H1 (cell line): ENCODE results near the gene LRRC25. TPM values are rescaled to one million over a fixed set of nuclear protein-coding genes. Genes with fewer than 3 reads are reported as not detected.

Experiments
- CTCF ChIA-PET: fragments of 300-600 bp; sonication (Branson Sonifier 250); formaldehyde crosslinking; loops from one replicate; lab custom pipeline; 2021; ENCODE audit not compliant: partially characterized antibody; lab: Charles Lee
- POLR2A ChIA-PET: fragments of 300-600 bp; sonication (Branson Sonifier 250); formaldehyde crosslinking; loops from one replicate; lab custom pipeline; 2021; ENCODE audit warnings: inconsistent platforms; ENCODE audit not compliant: partially characterized antibody; lab: Charles Lee
- DNase-seq, 2 experiments: peaks; one replicate each; pipeline versions ENCODE4 v3.0.0 to v3.0.0-alpha.2; 2010 to 2022; ENCODE audit warnings: low spot score in 2 of 2, low read depth in 1 of 2, mixed read lengths in 1 of 2
- FAIRE-seq: peaks from 2 replicates; lab custom pipeline; 2011; peaks lifted over from hg19 to GRCh38; lab: Jason Lieb, UNC
- H2AFZ ChIP-seq: 2 replicates; pipeline ENCODE4 v1.8.1; 2012; ENCODE audit warnings: low read length, inconsistent platforms
- H2AK5ac ChIP-seq: 2 replicates; pipeline ENCODE4 v1.6.1; 2013; ENCODE audit warnings: low read depth, low read length
- H2BK120ac ChIP-seq: replicated peaks from 2 replicates; pipeline ENCODE3; 2013; ENCODE audit warnings: low read depth, low read length, inconsistent platforms
- H2BK12ac ChIP-seq: 2 replicates; pipeline ENCODE4 v1.6.1; 2013; ENCODE audit warnings: low read depth, low read length
- H2BK15ac ChIP-seq: 2 replicates; pipeline ENCODE4 v1.6.1; 2013; ENCODE audit warnings: low read length
- H2BK20ac ChIP-seq: 2 replicates; pipeline ENCODE4 v1.6.1; 2013; ENCODE audit warnings: low read length
- H2BK5ac ChIP-seq: 2 replicates; pipeline ENCODE4 v1.6.1; 2013; ENCODE audit warnings: low read depth, low read length
- H3K14ac ChIP-seq: 2 replicates; pipeline ENCODE4 v1.6.1; 2013; ENCODE audit warnings: inconsistent platforms; ENCODE audit not compliant: insufficient read length
- H3K18ac ChIP-seq: 2 replicates; pipeline ENCODE4 v1.6.1; 2013; ENCODE audit warnings: low read length; ENCODE audit errors: extremely low read depth
- H3K23ac ChIP-seq: 2 replicates; pipeline ENCODE4 v1.6.1; 2013; ENCODE audit warnings: inconsistent platforms; ENCODE audit not compliant: insufficient read length
- H3K23me2 ChIP-seq: 2 replicates; pipeline ENCODE4 v1.6.1; 2013; ENCODE audit warnings: low read depth, low read length
- H3K27ac ChIP-seq: 2 replicates; pipeline ENCODE4 v1.6.1; 2011; ENCODE audit warnings: low read depth, low read length, inconsistent platforms
- H3K27me3 ChIP-seq, 4 experiments: replicated peaks in 1 of 4; 1 replicate in 1 of 4; 2 replicates in 3 of 4; pipeline versions ENCODE4 v1.6.1 to v1.8.1; 2011 to 2013; ENCODE audit warnings: low read length in 3 of 4, mild to moderate bottlenecking in 3 of 4, inconsistent platforms in 2 of 4, mixed read lengths in 2 of 4, moderate library complexity in 1 of 4; ENCODE audit not compliant: control insufficient read depth in 3 of 4, insufficient read depth in 3 of 4; ENCODE audit errors: extremely low read depth in 1 of 4
- H3K36me3 ChIP-seq, 4 experiments: 2 replicates each; pipeline versions ENCODE4 v1.6.1 to v1.8.1; 2011 to 2013; ENCODE audit warnings: mild to moderate bottlenecking in 4 of 4, low read length in 3 of 4, moderate library complexity in 2 of 4, control low read depth in 1 of 4, inconsistent platforms in 1 of 4; ENCODE audit not compliant: insufficient read depth in 4 of 4, control insufficient read depth in 2 of 4
- H3K4ac ChIP-seq: replicated peaks from 2 replicates; pipeline ENCODE3; 2013; ENCODE audit warnings: low read length, low read depth, mixed read lengths, inconsistent platforms; ENCODE audit not compliant: insufficient read length
- H3K4me1 ChIP-seq, 4 experiments: replicated peaks in 1 of 4; 1 replicate in 1 of 4; 2 replicates in 3 of 4; pipeline versions ENCODE4 v1.6.1 to v1.8.1; 2011 to 2013; ENCODE audit warnings: low read length in 3 of 4, inconsistent platforms in 2 of 4, mixed read lengths in 1 of 4; ENCODE audit not compliant: insufficient read depth in 4 of 4, control insufficient read depth in 3 of 4
- H3K4me2 ChIP-seq, 2 experiments: 2 replicates each; pipeline versions ENCODE4 v1.6.1 to v1.8.1; 2011 to 2013; ENCODE audit warnings: low read depth in 2 of 2, low read length in 2 of 2, control low read depth in 1 of 2, inconsistent platforms in 1 of 2, mild to moderate bottlenecking in 1 of 2; ENCODE audit not compliant: insufficient read depth in 1 of 2
- H3K4me3 ChIP-seq, 4 experiments: fragments of 200-600, 300-600 bp in 1 of 4; sonication (generic), shearing (Covaris generic), sonication (Bioruptor Twin) in 1 of 4; 2 replicates each; pipeline versions ENCODE4 v1.5.1 to v1.8.1; 2011 to 2016; ENCODE audit warnings: low read length in 4 of 4, low read depth in 3 of 4, control low read depth in 2 of 4, inconsistent platforms in 2 of 4, mild to moderate bottlenecking in 2 of 4, mixed read lengths in 1 of 4, moderate library complexity in 1 of 4; ENCODE audit not compliant: insufficient read depth in 2 of 4; ENCODE audit errors: extremely low read depth in 1 of 4
- H3K56ac ChIP-seq: replicated peaks from 2 replicates; pipeline ENCODE3; 2013; ENCODE audit warnings: low read depth, mild to moderate bottlenecking, mixed read lengths, low read length, inconsistent platforms; ENCODE audit not compliant: insufficient read length
- H3K79me1 ChIP-seq: 2 replicates; pipeline ENCODE4 v1.6.1; 2013; ENCODE audit warnings: low read depth, low read length, control low read depth
- H3K79me2 ChIP-seq, 2 experiments: 2 replicates each; pipeline versions ENCODE4 v1.6.1 to v1.8.1; 2012 to 2013; ENCODE audit warnings: low read length in 2 of 2, mild to moderate bottlenecking in 2 of 2, inconsistent platforms in 1 of 2; ENCODE audit not compliant: insufficient read depth in 2 of 2, control insufficient read depth in 1 of 2
- H3K9ac ChIP-seq, 4 experiments: replicated peaks in 1 of 4; 1 replicate in 1 of 4; 2 replicates in 3 of 4; pipeline versions ENCODE4 v1.6.1 to v1.8.1; 2011 to 2013; ENCODE audit warnings: low read depth in 3 of 4, low read length in 3 of 4, control low read depth in 2 of 4, mild to moderate bottlenecking in 2 of 4, moderate library complexity in 2 of 4, inconsistent platforms in 1 of 4; ENCODE audit errors: extremely low read depth in 1 of 4
- H3K9me3 ChIP-seq, 2 experiments: 2 replicates each; pipeline versions ENCODE4 v1.6.1 to v1.8.1; 2012 to 2013; ENCODE audit warnings: mild to moderate bottlenecking in 2 of 2, moderate library complexity in 2 of 2, control low read depth in 1 of 2, inconsistent platforms in 1 of 2, low read depth in 1 of 2, low read length in 1 of 2, mixed read lengths in 1 of 2; ENCODE audit not compliant: insufficient read depth in 2 of 2
- H4K20me1 ChIP-seq, 2 experiments: replicated peaks in 1 of 2; 2 replicates each; pipeline versions ENCODE3 to v1.8.1; 2011 to 2013; ENCODE audit warnings: inconsistent platforms in 2 of 2, low read length in 2 of 2, mild to moderate bottlenecking in 1 of 2; ENCODE audit not compliant: insufficient read depth in 2 of 2, control insufficient read depth in 1 of 2
- H4K5ac ChIP-seq: 2 replicates; pipeline ENCODE4 v1.6.1; 2013; ENCODE audit warnings: low read length, low read depth, mixed read lengths, inconsistent platforms; ENCODE audit not compliant: insufficient read length
- H4K8ac ChIP-seq: 2 replicates; pipeline ENCODE4 v1.8.0; 2013; ENCODE audit warnings: mild to moderate bottlenecking, moderate library complexity, low read length, inconsistent platforms; ENCODE audit not compliant: insufficient read depth; ENCODE audit errors: extremely low read depth
- H4K91ac ChIP-seq: replicated peaks from 2 replicates; pipeline ENCODE3; 2013; ENCODE audit warnings: low read length, mixed read lengths, inconsistent platforms; ENCODE audit not compliant: insufficient read length
- CHD2 ChIP-seq: IDR thresholded peaks from 2 replicates; pipeline ENCODE4 v1.6.1; 2012; ENCODE audit warnings: low read length, improper control_type of control experiment
- CREB1 ChIP-seq: IDR thresholded peaks from 2 replicates; pipeline ENCODE4 v1.6.1; 2012; ENCODE audit warnings: inconsistent platforms
- CTCF ChIP-seq, 3 experiments: IDR thresholded peaks; 1 replicate in 2 of 3; 2 replicates in 1 of 3; pipeline versions ENCODE4 v1.5.1 to v1.6.1; 2011; ENCODE audit warnings: low read length in 3 of 3, mild to moderate bottlenecking in 3 of 3, inconsistent platforms in 2 of 3, low read depth in 1 of 3, moderate library complexity in 1 of 3; ENCODE audit not compliant: insufficient read depth in 1 of 3; ENCODE audit errors: control extremely low read depth in 1 of 3
- KDM4A ChIP-seq: IDR thresholded peaks from one replicate; pipeline ENCODE4 v1.7.1; 2012; ENCODE audit warnings: low read depth, mild to moderate bottlenecking, moderate library complexity, low read length, inconsistent platforms; ENCODE audit not compliant: severe bottlenecking
- MAFK ChIP-seq: IDR thresholded peaks from 2 replicates; pipeline ENCODE4 v1.6.1; 2012; ENCODE audit warnings: low read depth, mild to moderate bottlenecking, improper control_type of control experiment, low read length
- SP1 ChIP-seq: IDR thresholded peaks from 2 replicates; pipeline ENCODE4 v1.6.1; 2011; ENCODE audit warnings: low read depth, low read length
- USF2 ChIP-seq: IDR thresholded peaks from 2 replicates; pipeline ENCODE4 v1.6.1; 2011; ENCODE audit warnings: low read length, improper control_type of control experiment
- WGBS, 2 experiments: shearing (Covaris generic) in 1 of 2; methylation state at CpG; one replicate each; pipeline versions ENCODE4 v1.1.6 to v1.1.7; 2013 to 2015; ENCODE audit warnings: low lambda C conversion rate in 2 of 2, mixed read lengths in 2 of 2, inconsistent platforms in 1 of 2, low coverage in 1 of 2, missing lambda C conversion rate in 1 of 2; ENCODE audit not compliant: insufficient replicate concordance in 2 of 2, insufficient coverage in 1 of 2, insufficient read length in 1 of 2; ENCODE audit errors: extremely low coverage in 1 of 2, missing lambda C conversion rate in 1 of 2; 5-methylcytosine and 5-hydroxymethylcytosine counted together
- polyA plus RNA-seq, 7 experiments: library from polyadenylated mRNA; depleted of rRNA in 3 of 7; stranded (reverse) in 5 of 7; unstranded in 2 of 7; fragments of >200 nt in 5 of 7; fragments of 200-250 nt in 2 of 7; gene quantifications; 1 replicate in 5 of 7; 2 replicates in 1 of 7; 4 replicates in 1 of 7; pipeline versions ENCODE4 v1.2.1 to v1.2.3, GENCODE V29; 2011 to 2013; ENCODE audit warnings: missing spikeins in 2 of 7, mixed read lengths in 2 of 7
- total RNA-seq: library from RNA; stranded (reverse); fragmentation: NEBNext Ultra II Directional; extraction: Animal tissue kit (Norgen Biotek cat#: 25700); gene quantifications from 2 replicates; pipeline ENCODE4 v1.2.1, GENCODE V29; 2021

Gene LRRC25
- total and polyA plus RNA-seq, 2 of the 8 experiments (the other 6 are each of a cell fraction or from before 2014, with no cell fraction given), result 0.20 to 0.41 TPM

DNA sequence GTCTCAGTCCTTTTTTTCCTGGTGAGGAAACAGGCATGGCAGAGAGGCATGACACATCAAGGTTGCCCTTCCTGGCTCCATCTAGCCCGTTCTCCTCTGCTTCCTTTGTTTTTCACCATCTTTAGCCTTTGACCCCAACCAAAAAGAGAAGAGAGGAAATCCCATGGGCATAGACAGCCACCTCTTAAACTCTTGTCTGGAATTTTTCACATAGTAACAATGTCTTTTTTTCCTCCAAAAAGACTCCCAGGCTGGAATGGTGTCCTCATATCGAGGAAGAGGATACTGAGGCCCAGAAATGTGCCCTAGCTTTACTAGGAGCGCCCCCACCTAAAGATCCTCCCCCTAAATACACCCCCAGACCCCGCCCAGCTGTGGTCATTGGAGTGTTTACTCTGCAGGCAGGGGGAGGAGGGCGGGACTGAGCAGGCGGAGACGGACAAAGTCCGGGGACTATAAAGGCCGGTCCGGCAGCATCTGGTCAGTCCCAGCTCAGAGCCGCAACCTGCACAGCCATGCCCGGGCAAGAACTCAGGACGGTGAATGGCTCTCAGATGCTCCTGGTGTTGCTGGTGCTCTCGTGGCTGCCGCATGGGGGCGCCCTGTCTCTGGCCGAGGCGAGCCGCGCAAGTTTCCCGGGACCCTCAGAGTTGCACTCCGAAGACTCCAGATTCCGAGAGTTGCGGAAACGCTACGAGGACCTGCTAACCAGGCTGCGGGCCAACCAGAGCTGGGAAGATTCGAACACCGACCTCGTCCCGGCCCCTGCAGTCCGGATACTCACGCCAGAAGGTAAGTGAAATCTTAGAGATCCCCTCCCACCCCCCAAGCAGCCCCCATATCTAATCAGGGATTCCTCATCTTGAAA lies 11.5 kb downstream of the LRRC25 start, which contains the start of gene GDF15:
TSS of gene GDF15 (plus strand) at position 484 of the 868 bp plus-strand sequence. CDS start at position 516, 32 bp downstream.
- Histone ChIP-seq H3K4me2 (peak within 1 kb of the TSS; percentile 12 to 15; a peak in 2 of 4 replicates), H2BK20ac (peak within 1 kb of the TSS; percentile 51; the same call in 1 of the 2 replicates), H3K27ac (no peak within 1 kb of the TSS), H3K79me2 (no peaks in the 10 kb centered on the region), H2BK12ac (peak within 1 kb of the TSS; percentile 80), H3K4ac (no peak within 1 kb of the TSS), H2BK5ac (peak within 1 kb of the TSS; percentile 3; the same call in 1 of the 2 replicates), H2AFZ (no peak within 1 kb of the TSS), H3K23ac (no peak within 1 kb of the TSS), H4K5ac (no peak within 1 kb of the TSS), H3K56ac (no peak within 1 kb of the TSS), H4K20me1 (no peaks in the 10 kb centered on the region), H3K79me1 (no peaks in the 10 kb centered on the region), H3K14ac (no peak within 1 kb of the TSS), H3K9me3 (no peaks in the 10 kb centered on the region), H2AK5ac (no peak within 1 kb of the TSS; the same call in 1 of the 2 replicates), H3K36me3 (no peaks in the 10 kb centered on the region), H3K18ac (peak within 1 kb of the TSS; percentile 57; the same call in 1 of the 2 replicates), H3K23me2 (peaks cover 2% of the 10 kb centered on the region; the same call in 1 of the 2 replicates), H4K8ac (peak within 1 kb of the TSS; percentile 81; the same call in 1 of the 2 replicates), H3K4me3 (peak within 1 kb of the TSS in 2 of 4 experiments; percentile 10 to 38; a peak in 3 of 8 replicates), H3K9ac (peak within 1 kb of the TSS in 1 of 4 experiments; percentile 25; a peak in 2 of 7 replicates), H4K91ac (peak within 1 kb of the TSS; percentile 70), H3K4me1 (peaks cover 3 to 4% (median 3%) of the 10 kb centered on the region in 4 experiments), H2BK15ac (peak within 1 kb of the TSS; percentile 10; the same call in 1 of the 2 replicates), H2BK120ac (peak within 1 kb of the TSS; percentile 16), H3K27me3 (peaks cover 0 to 23% (median 14%) of the 10 kb centered on the region in 4 experiments; a peak in 6 of 7 replicates)
- 70% methylated on average over 29 of the region's 33 CpGs; no CpG with 5 or more reads in 1 of the 2 experiments for WGBS, 2 experiments
- ChIA-PET CTCF (interaction anchor here (0.6 to 10.4 kb wide), 20 partner anchors 8 to 433 kb away, joined by 3 to 177 read pairs (median 5); partner anchors contain the start of genes LRRC25 and SSBP4), POLR2A (interaction anchor here (0.8 to 1.4 kb wide), 6 partner anchors 10 to 105 kb away, joined by 3 to 7 read pairs (median 4); partner anchors contain the start of gene JUND)
- FAIRE-seq (no peak), DNase-seq (peak in 1 of 2 experiments; percentile 90)
- TF ChIP-seq CREB1 (peak; percentile 61), KDM4A (no peak), CHD2 (no peak), CTCF (IDR thresholded peaks at IDR 0.05; ENCODE audit: control extremely low read depth in 1 of 3, insufficient read depth in 1 of 3, low read depth in 1 of 3, low read length in 3 of 3) (peak; percentile 84 to 93 (median 89)), SP1 (no peak), MAFK (no peak), USF2 (no peak)
